Erythroblast (primary cell): ENCODE results near the gene HSF5.

Source experiments
- DNase-seq, 2 experiments: peaks; one replicate each; lab custom pipeline; 2025; lab: John Stamatoyannopoulos, UW
- GATA1 ChIP-seq: IDR thresholded peaks from 2 replicates; pipeline ENCODE4 v1.6.1; 2011; ENCODE audit warnings: low read depth, mild to moderate bottlenecking, control low read depth, low read length, moderate library complexity
- POLR2A ChIP-seq: IDR thresholded peaks from 2 replicates; pipeline ENCODE4 v1.6.1; 2011; ENCODE audit warnings: mild to moderate bottlenecking, low read length

The HSF5 gene

GRCh38 chr17:58384897-58385296 lies 103.3 kb downstream of the HSF5 start:
- TF ChIP-seq POLR2A (no peak), GATA1 (no peak)
- no peak for DNase-seq

- DNase-seq: no peak
- TF ChIP-seq GATA1: no peak
- no peak for TF ChIP-seq POLR2A
Observed at GRCh38 chr17:58383892-58384462, 104.2 kb downstream of the HSF5 start.

- TF ChIP-seq POLR2A (no peak), GATA1 (no peak)
- no peak for DNase-seq
Observed at GRCh38 chr17:58382872-58383242, 105.4 kb downstream of the HSF5 start.

GRCh38 chr17:58382108-58382871 lies 105.9 kb downstream of the HSF5 start:
- no peak for TF ChIP-seq GATA1
- no peak for TF ChIP-seq POLR2A

GRCh38 chr17:58381124-58382035 lies 106.8 kb downstream of the HSF5 start:
- TF ChIP-seq GATA1 (no peak), POLR2A (no peak)
- no peak for DNase-seq

More at GRCh38 chr17:58382108-58382871, 105.9 kb downstream of the HSF5 start:
- no peak for DNase-seq

GRCh38 chr17:58380207-58381123 lies 107.7 kb downstream of the HSF5 start:
- TF ChIP-seq POLR2A (no peak), GATA1 (no peak)
- no peak for DNase-seq

GRCh38 chr17:58379511-58379824 lies 108.7 kb downstream of the HSF5 start:
- TF ChIP-seq POLR2A: no peak
- no peak for TF ChIP-seq GATA1
- DNase-seq: peak in 1 of 2 experiments; percentile 35

- no peak for TF ChIP-seq POLR2A
- no peak for TF ChIP-seq GATA1
- no peak for DNase-seq
Observed at GRCh38 chr17:58378733-58379510, 109.3 kb downstream of the HSF5 start.

- TF ChIP-seq POLR2A: no peak
- TF ChIP-seq GATA1: no peak
Observed at GRCh38 chr17:58377661-58378060, 110.5 kb downstream of the HSF5 start.

GRCh38 chr17:58377093-58377601 lies 111.1 kb downstream of the HSF5 start:
- TF ChIP-seq GATA1 (no peak), POLR2A (no peak)
- DNase-seq: no peak

More at GRCh38 chr17:58377661-58378060, 110.5 kb downstream of the HSF5 start:
- DNase-seq: no peak

- TF ChIP-seq GATA1 (no peak), POLR2A (no peak)
- no peak for DNase-seq
Observed at GRCh38 chr17:58376472-58377000, 111.7 kb downstream of the HSF5 start.

GRCh38 chr17:58375811-58376210 lies 112.4 kb downstream of the HSF5 start:
- no peak for DNase-seq
- TF ChIP-seq GATA1: no peak
- TF ChIP-seq POLR2A: no peak
